Spleen (tissue), 7 donors: Measurements from ENCODE around the gene ATAD5.

Experiments used
- POLR2A ChIP-seq, 3 donors: fragments of 450-650 bp; IDR thresholded peaks; one replicate each; pipeline ENCODE4 v1.5.1; 2017; ENCODE audit warnings: antibody characterized with exemption in 3 of 3, mild to moderate bottlenecking in 1 of 3
- POLR2AphosphoS5 ChIP-seq, 3 donors: sonication (generic); formaldehyde crosslinking; IDR thresholded peaks; one replicate each; pipeline ENCODE4 v1.5.1; 2017; ENCODE audit warnings: antibody characterized with exemption in 3 of 3
- TF ChIP-seq, protein P1 (sequence below), 11 experiments: fragments of 200-600 bp in 7 of 11; fragments of 450-650 bp in 4 of 11; sonication (generic) in 4 of 11; IDR thresholded peaks in 8 of 11; conservative IDR thresholded peaks in 3 of 11; 1 replicate in 7 of 11; 2 replicates in 4 of 11; pipeline versions ENCODE4 v1.4.0 to v1.8.0; 2016 to 2021; ENCODE audit warnings: antibody characterized with exemption in 11 of 11, inconsistent platforms in 4 of 11, mild to moderate bottlenecking in 1 of 11
- donor health status: DM: no; HTN: no; CAD: no; lungs with moderate emphysema.
- donor health status: DM: no; HTN: no; CAD: no.
- donor health status: DM: no; HTN: no; CAD: no.

GRCh38 chr17:30840771-30841170 lies 9.0 kb downstream of the ATAD5 start:
- TF ChIP-seq, protein P1, sequence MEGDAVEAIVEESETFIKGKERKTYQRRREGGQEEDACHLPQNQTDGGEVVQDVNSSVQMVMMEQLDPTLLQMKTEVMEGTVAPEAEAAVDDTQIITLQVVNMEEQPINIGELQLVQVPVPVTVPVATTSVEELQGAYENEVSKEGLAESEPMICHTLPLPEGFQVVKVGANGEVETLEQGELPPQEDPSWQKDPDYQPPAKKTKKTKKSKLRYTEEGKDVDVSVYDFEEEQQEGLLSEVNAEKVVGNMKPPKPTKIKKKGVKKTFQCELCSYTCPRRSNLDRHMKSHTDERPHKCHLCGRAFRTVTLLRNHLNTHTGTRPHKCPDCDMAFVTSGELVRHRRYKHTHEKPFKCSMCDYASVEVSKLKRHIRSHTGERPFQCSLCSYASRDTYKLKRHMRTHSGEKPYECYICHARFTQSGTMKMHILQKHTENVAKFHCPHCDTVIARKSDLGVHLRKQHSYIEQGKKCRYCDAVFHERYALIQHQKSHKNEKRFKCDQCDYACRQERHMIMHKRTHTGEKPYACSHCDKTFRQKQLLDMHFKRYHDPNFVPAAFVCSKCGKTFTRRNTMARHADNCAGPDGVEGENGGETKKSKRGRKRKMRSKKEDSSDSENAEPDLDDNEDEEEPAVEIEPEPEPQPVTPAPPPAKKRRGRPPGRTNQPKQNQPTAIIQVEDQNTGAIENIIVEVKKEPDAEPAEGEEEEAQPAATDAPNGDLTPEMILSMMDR (IDR thresholded peaks at IDR 0.05 in 8 of 11, conservative IDR thresholded peaks at IDR 0.05 in 3 of 11), result no peak
- TF ChIP-seq POLR2A (IDR thresholded peaks at IDR 0.05), result no peak
- no peak for TF ChIP-seq POLR2AphosphoS5 (IDR thresholded peaks at IDR 0.05)
